ENCODE data around the gene IARS2. TPM values are rescaled to one million over a fixed set of nuclear protein-coding genes. Genes with fewer than 3 reads are reported as not detected.
"Not testable (repeated sequence)": the region's sequence is repeated elsewhere in the genome, so short reads cannot be mapped to it uniquely, and the experiment has no call there.

IARS2 gene
- total RNA-seq, 1 donor from 2014 or later = 84.3 TPM

GRCh38 chr1:220086261-220086686 lies 7.7 kb upstream of the IARS2 start:
- peaks cover 12% of the 10 kb centered on the region for H3K4me1 Mint-ChIP-seq
- H3K27me3 Mint-ChIP-seq; intact Hi-C loops (cut with micrococcal nuclease); H3K36me3 Mint-ChIP-seq (ENCODE audit: low read depth); H3K9me3 Mint-ChIP-seq; DNase-seq; H3K4me3 Mint-ChIP-seq; H3K27ac Mint-ChIP-seq: not testable (repeated sequence)

GRCh38 chr1:220089650-220090556 lies 4.0 kb upstream of the IARS2 start, which contains the start of gene BPNT1:
Gene BPNT1 (minus strand): TSS chr1:220089788. CDS start chr1:220079846, 9,942 bp downstream.
- peak; percentile 99 for DNase-seq
- no peaks in the 10 kb centered on the region for H3K9me3 Mint-ChIP-seq
- peak within 1 kb of the TSS; percentile 92 for H3K4me3 Mint-ChIP-seq
- H3K4me1 Mint-ChIP-seq = peaks cover 16% of the 10 kb centered on the region
- peak within 1 kb of the TSS; percentile 87 for H3K27ac Mint-ChIP-seq
- H3K27me3 Mint-ChIP-seq = no peaks in the 10 kb centered on the region
- intact Hi-C loops (cut with micrococcal nuclease) = loop anchor here (1.0 to 10.0 kb wide), 3 partner anchors 44 to 1805 kb away; partner anchors contain the start of genes EPRS1 and RRP15
- no peaks in the 10 kb centered on the region for H3K36me3 Mint-ChIP-seq (ENCODE audit: low read depth)

GRCh38 chr1:220092694-220093093 lies 1.2 kb upstream of the IARS2 start:
- intact Hi-C loops (cut with micrococcal nuclease) = loop anchor here (5.0 to 10.0 kb wide), 2 partner anchors 100 to 1808 kb away; partner anchors contain the start of gene RRP15
- Mint-ChIP-seq H3K27ac (no peak overlapping the region), H3K4me1 (peaks cover 27% of the 10 kb centered on the region), H3K36me3 (ENCODE audit: low read depth) (peaks cover 14% of the 10 kb centered on the region), H3K9me3 (no peaks in the 10 kb centered on the region), H3K4me3 (no peak overlapping the region), H3K27me3 (no peaks in the 10 kb centered on the region)
- DNase-seq = no peak

- no peaks in the 10 kb centered on the region for H3K9me3 Mint-ChIP-seq
- peak overlapping the region; percentile 32 for H3K4me3 Mint-ChIP-seq
- no peak overlapping the region for H3K27ac Mint-ChIP-seq
- H3K4me1 Mint-ChIP-seq = peaks cover 29% of the 10 kb centered on the region
- H3K27me3 Mint-ChIP-seq = no peaks in the 10 kb centered on the region
- intact Hi-C loops (cut with micrococcal nuclease) = loop anchor here (1.0 to 10.0 kb wide), 4 partner anchors 47 to 1809 kb away; partner anchors contain the start of genes EPRS1, RAB3GAP2 and RRP15
- H3K36me3 Mint-ChIP-seq (ENCODE audit: low read depth) = peaks cover 18% of the 10 kb centered on the region
- no peak for DNase-seq
These were observed 444 bp upstream of the IARS2 start for GRCh38 chr1:220093361-220094015.

- intact Hi-C loops (cut with micrococcal nuclease) = loop anchor here (10.0 kb wide), 1 partner anchor 1815 kb away; the partner anchor contains the start of gene RRP15
- Mint-ChIP-seq H3K27ac (no peak overlapping the region), H3K9me3 (no peaks in the 10 kb centered on the region), H3K4me1 (peaks cover 19% of the 10 kb centered on the region), H3K4me3 (no peak overlapping the region), H3K27me3 (no peaks in the 10 kb centered on the region), H3K36me3 (ENCODE audit: low read depth) (peaks cover 43% of the 10 kb centered on the region)
- DNase-seq = no peak
These were observed 5.9 kb downstream of the IARS2 start for GRCh38 chr1:220099826-220100225.

GRCh38 chr1:220110473-220110872 lies 16.5 kb downstream of the IARS2 start:
- peaks cover 46% of the 10 kb centered on the region for H3K36me3 Mint-ChIP-seq (ENCODE audit: low read depth)
- H3K27me3 Mint-ChIP-seq; H3K27ac Mint-ChIP-seq; H3K4me3 Mint-ChIP-seq; H3K4me1 Mint-ChIP-seq; H3K9me3 Mint-ChIP-seq; intact Hi-C loops (cut with micrococcal nuclease): not testable (repeated sequence)
- DNase-seq = peak; percentile 24

GRCh38 chr1:220112600-220112999 lies 18.7 kb downstream of the IARS2 start:
- H3K4me3 Mint-ChIP-seq; H3K9me3 Mint-ChIP-seq; H3K27ac Mint-ChIP-seq; H3K27me3 Mint-ChIP-seq; H3K4me1 Mint-ChIP-seq; intact Hi-C loops (cut with micrococcal nuclease): not testable (repeated sequence)
- DNase-seq = peak; percentile 51
- H3K36me3 Mint-ChIP-seq (ENCODE audit: low read depth) = peaks cover 39% of the 10 kb centered on the region

- no peak overlapping the region for H3K4me3 Mint-ChIP-seq
- DNase-seq = peak; percentile 77
- intact Hi-C loops (cut with micrococcal nuclease) = no loop called here
- H3K27ac Mint-ChIP-seq = no peak overlapping the region
- no peaks in the 10 kb centered on the region for H3K27me3 Mint-ChIP-seq
- peaks cover 6% of the 10 kb centered on the region for H3K4me1 Mint-ChIP-seq
- H3K36me3 Mint-ChIP-seq (ENCODE audit: low read depth) = peaks cover 36% of the 10 kb centered on the region
- no peaks in the 10 kb centered on the region for H3K9me3 Mint-ChIP-seq
These were observed 19.3 kb downstream of the IARS2 start for GRCh38 chr1:220113136-220113695.

GRCh38 chr1:220119043-220119512 lies 25.1 kb downstream of the IARS2 start:
- H3K27me3 Mint-ChIP-seq = no peaks in the 10 kb centered on the region
- peaks cover 24% of the 10 kb centered on the region for H3K36me3 Mint-ChIP-seq (ENCODE audit: low read depth)
- intact Hi-C loops (cut with micrococcal nuclease) = no loop called here
- H3K4me3 Mint-ChIP-seq = no peak overlapping the region
- no peak overlapping the region for H3K27ac Mint-ChIP-seq
- peaks cover 4% of the 10 kb centered on the region for H3K4me1 Mint-ChIP-seq
- H3K9me3 Mint-ChIP-seq = no peaks in the 10 kb centered on the region
- peak; percentile 22 for DNase-seq

GRCh38 chr1:220121791-220122530 lies 28.0 kb downstream of the IARS2 start:
- no peaks in the 10 kb centered on the region for H3K27me3 Mint-ChIP-seq
- H3K36me3 Mint-ChIP-seq (ENCODE audit: low read depth) = peaks cover 19% of the 10 kb centered on the region
- H3K4me1 Mint-ChIP-seq = peaks cover 10% of the 10 kb centered on the region
- peak overlapping the region; percentile 2 for H3K27ac Mint-ChIP-seq
- DNase-seq = peak; percentile 43
- no peaks in the 10 kb centered on the region for H3K9me3 Mint-ChIP-seq
- intact Hi-C loops (cut with micrococcal nuclease) = no loop called here
- H3K4me3 Mint-ChIP-seq = no peak overlapping the region

GRCh38 chr1:220123066-220123465 lies 29.1 kb downstream of the IARS2 start:
- H3K36me3 Mint-ChIP-seq (ENCODE audit: low read depth) = peaks cover 23% of the 10 kb centered on the region
- intact Hi-C loops (cut with micrococcal nuclease) = no loop called here
- no peaks in the 10 kb centered on the region for H3K27me3 Mint-ChIP-seq
- no peak for DNase-seq
- H3K4me1 Mint-ChIP-seq = peaks cover 10% of the 10 kb centered on the region
- no peak overlapping the region for H3K27ac Mint-ChIP-seq
- H3K4me3 Mint-ChIP-seq = no peak overlapping the region
- H3K9me3 Mint-ChIP-seq = no peaks in the 10 kb centered on the region

- peaks cover 26% of the 10 kb centered on the region for H3K36me3 Mint-ChIP-seq (ENCODE audit: low read depth)
- H3K27me3 Mint-ChIP-seq = no peaks in the 10 kb centered on the region
- peaks cover 10% of the 10 kb centered on the region for H3K4me1 Mint-ChIP-seq
- no peak overlapping the region for H3K27ac Mint-ChIP-seq
- H3K9me3 Mint-ChIP-seq = no peaks in the 10 kb centered on the region
- intact Hi-C loops (cut with micrococcal nuclease) = no loop called here
- DNase-seq = peak; percentile 64
- H3K4me3 Mint-ChIP-seq = no peak overlapping the region
These were observed 30.0 kb downstream of the IARS2 start for GRCh38 chr1:220123889-220124288.

GRCh38 chr1:220124542-220124941 lies 30.6 kb downstream of the IARS2 start:
- Mint-ChIP-seq H3K27me3 (no peaks in the 10 kb centered on the region), H3K4me1 (peaks cover 10% of the 10 kb centered on the region), H3K36me3 (ENCODE audit: low read depth) (peaks cover 29% of the 10 kb centered on the region), H3K4me3 (no peak overlapping the region), H3K27ac (peak overlapping the region; percentile 13), H3K9me3 (no peaks in the 10 kb centered on the region)
- DNase-seq = peak; percentile 41
- intact Hi-C loops (cut with micrococcal nuclease) = no loop called here
